GM21717 (cell line): ENCODE results near the gene CHMP1A.
"Not testable (repeated sequence)": the region's sequence is repeated elsewhere in the genome, so short reads cannot be mapped to it uniquely, and the experiment has no call there.

ENCODE experiments used
- ATAC-seq: cut with Tn5 transposase; IDR thresholded peaks from one replicate; pipeline ENCODE4 v1.9.1; 2021; ENCODE audit warnings: mild to moderate bottlenecking, moderate library complexity; ENCODE audit not compliant: unreplicated experiment

The CHMP1A gene

GRCh38 chr16:89693289-89693731 is 35.8 kb upstream of the CHMP1A start:
- ATAC-seq = no peak

GRCh38 chr16:89691986-89692569 is 34.6 kb upstream of the CHMP1A start:
- no peak for ATAC-seq

GRCh38 chr16:89691231-89691985 is 33.9 kb upstream of the CHMP1A start:
- ATAC-seq = no peak

DNA sequence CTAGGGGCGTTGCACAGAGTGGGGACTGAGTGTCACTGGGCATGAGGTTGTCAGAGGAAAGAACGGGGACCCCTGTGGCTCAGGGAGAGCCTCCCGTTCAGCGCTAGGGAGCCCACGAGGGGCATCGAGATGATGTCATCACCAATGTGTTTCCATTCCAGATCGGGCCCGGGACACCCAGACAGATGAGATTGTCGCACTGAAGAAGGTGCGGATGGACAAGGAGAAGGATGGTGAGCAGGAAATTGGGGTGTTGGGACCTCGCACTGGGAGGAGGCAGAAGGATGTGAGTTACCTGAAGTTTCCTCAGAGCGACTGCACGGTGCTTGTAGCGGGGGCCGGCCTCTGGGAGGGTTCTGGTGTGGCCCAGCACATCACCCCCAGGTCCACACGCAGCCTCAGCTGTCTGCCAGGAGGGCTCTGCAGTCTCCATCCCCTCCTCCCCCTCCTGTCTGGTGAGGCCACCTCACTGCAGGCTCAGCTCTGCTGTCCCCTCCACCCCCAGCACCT is 32.9 kb upstream of the CHMP1A start:
- ATAC-seq = no peak

GRCh38 chr16:89689621-89690020 is 32.1 kb upstream of the CHMP1A start:
- ATAC-seq = not testable (repeated sequence)

DNA sequence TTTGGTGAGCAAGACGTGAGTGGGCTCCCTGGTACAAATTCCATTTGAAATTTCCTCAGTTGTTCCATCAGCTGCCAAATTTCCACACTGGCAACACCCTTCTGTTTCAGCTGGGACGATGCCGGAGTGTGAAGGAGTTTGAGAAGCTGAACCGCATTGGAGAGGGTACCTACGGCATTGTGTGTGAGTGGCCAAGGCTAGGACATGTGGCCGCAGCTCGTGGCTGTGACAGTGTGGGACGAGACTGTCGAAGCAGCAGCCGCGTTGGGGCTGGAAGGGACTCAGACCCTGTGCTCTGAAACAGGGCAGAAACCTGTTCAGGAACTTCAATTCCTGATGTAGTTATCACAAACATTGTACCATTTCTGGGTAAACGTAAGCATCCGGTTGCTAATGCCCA is 31.6 kb upstream of the CHMP1A start:
- no peak for ATAC-seq

- ATAC-seq = no peak
These were observed 30.9 kb upstream of the CHMP1A start for GRCh38 chr16:89688395-89688794.

DNA sequence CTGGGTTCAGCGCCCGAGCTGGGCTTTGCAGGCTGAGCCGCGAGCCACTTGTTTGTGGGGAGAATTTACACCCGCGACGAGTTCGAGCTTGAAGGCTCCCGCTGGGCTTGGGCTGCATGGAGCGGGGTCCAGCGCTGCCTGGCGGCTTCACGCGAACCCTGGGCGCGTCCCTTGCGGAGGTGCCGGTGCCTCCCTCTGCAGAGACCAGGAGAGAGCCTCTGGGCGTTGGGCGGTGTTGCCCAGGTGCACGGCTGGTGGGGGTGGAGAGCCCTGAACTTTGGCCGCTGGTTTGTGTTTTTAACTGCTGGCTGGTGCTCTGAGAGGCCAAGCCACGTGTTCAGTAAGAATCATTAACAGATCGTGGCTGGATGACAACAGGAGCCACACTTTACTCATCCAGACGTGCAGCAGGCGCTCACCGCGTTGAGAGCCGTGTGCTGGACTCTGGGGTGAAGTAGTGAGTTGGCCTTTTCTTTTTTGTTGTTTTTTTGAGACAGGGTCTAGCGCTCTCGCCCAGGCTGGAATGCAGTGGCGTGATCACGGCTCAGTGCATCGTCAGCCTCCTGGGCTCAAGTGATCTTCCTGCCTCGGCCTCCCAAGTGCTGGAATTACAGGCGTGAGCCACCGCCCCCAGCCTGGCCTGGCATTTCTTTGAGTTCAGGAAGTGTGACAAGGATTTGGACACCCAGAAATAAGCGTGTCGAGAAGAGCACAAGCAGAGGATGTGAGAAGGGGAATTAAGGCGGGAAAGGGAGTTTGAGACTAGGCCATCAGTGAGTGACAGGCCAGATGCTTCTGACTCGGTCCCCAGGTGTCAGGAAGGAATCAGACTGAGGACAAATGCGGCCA is 29.8 kb upstream of the CHMP1A start:
- peak; percentile 22 for ATAC-seq

DNA sequence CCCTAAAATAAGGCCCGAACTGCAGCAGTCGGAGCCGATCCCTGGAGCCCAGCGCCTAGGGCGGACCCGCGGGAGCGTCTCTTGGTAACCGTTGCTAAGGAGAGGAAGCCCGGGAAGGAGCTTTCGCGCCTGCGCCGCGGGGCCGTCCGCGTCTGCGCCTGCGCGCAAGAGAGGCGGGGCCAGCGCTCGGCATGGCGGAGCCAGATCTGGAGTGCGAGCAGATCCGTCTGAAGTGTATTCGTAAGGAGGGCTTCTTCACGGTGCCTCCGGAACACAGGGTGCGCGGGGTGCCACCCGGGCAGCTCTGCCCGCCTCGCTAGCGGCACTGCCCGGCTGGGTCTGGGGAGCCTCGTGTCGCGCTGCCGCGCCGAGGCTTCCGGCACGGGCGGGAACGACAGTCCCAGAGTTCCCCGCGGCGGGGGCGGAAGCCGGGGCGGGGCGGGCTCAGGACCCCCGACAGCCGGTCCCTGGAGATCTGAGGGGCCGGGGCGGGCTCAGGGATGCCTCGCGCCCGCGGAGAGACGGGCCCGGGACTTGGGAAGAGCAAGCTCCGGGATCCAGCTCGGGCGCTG is 29.1 kb upstream of the CHMP1A start, which contains the start of gene CDK10:
CDK10 (plus strand) TSS at position 170 of the 572 bp plus-strand sequence; CDS start at position 192, 22 bp downstream.
- ATAC-seq = peak; percentile 69

GRCh38 chr16:89685916-89686315 is 28.4 kb upstream of the CHMP1A start:
- ATAC-seq = no peak

DNA sequence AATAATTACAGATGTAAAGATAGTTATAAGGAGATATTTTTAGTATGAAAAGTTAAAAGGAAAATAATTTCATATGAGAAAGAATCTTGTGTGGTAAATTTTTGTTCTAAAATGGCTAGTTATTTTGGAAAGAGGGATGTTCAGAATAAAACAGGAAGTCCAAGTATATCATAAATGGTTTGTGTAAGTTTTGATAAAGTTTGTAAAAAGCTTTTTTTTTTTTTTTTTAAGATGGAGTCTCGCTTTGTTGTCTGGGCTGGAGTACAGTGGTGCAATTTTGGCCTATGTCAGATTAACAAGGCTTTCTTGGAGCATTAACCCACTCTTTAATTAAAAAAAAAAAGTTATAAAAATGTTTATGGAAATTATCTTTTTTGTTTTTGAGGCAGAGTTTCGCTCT is 20.8 kb upstream of the CHMP1A start:
- ATAC-seq = no peak

GRCh38 chr16:89672177-89672941 is 14.9 kb upstream of the CHMP1A start:
- no peak for ATAC-seq

- ATAC-seq = not testable (repeated sequence)
These were observed 14.1 kb upstream of the CHMP1A start for GRCh38 chr16:89671565-89671964.

- ATAC-seq = no peak
These were observed 13.3 kb upstream of the CHMP1A start for GRCh38 chr16:89670496-89671431.

GRCh38 chr16:89669755-89670154 is 12.2 kb upstream of the CHMP1A start:
- no peak for ATAC-seq

DNA sequence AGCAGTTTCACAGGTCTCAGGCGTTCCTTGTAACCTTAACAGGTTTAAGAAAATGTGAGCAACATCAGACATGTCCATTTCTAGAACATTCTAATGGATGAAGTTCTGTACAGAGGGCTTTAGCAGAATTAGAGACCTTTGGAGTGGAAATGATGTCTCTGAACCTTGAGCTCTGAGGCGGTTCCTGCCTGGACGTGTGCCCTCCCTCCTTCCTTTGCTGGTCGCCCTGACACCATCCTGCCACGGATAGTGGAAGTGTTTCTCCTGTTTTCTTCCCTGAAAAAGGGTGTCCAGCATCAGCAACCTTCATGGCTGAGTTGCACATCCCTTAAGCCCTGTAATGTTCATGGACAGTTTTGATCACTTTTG is 11.3 kb upstream of the CHMP1A start:
- no peak for ATAC-seq

DNA sequence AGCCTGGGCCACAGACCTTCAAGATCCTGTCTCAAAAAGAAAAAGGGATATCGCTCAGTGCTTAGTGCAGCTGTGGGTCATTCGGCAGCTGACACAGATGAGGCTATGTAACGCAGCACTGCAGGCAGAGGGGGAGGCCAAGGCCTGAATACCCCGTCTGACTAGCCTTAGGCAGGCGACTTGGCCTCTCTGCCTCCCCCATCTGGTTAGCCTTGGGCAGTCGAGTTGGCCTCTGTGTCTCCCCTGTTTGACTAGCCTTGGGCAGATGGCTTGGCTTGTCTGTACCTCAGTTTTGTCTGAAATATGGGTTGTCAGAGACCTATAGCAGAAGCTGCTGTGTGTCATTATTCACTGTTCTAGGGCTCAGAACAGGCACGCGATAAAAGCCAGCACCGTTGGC is 10.1 kb upstream of the CHMP1A start:
- no peak for ATAC-seq

DNA sequence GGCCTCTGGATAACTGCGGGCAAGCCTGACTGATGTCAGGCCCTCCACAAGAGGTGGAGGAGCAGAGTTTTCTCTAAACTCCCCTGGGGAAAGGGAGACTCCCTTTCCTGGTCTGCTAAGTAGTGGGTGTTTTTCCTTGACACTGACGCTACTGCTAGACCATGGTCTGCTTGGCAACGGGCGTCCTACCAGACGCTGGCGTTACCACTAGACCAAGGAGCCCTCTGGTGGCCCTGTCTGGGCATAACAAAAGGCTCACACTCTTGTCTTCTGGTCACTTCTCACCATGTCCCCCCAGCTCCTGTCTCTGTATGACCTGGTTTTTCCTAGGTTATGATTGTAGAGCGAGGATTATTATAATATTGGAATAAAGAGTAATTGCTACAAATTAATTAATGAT is 9.5 kb upstream of the CHMP1A start:
- not testable (repeated sequence) for ATAC-seq

GRCh38 chr16:89664238-89664637 is 6.7 kb upstream of the CHMP1A start:
- not testable (repeated sequence) for ATAC-seq
